Measurements from ENCODE around the gene CRHR1.
A peak's percentile ranks its signal among the peaks of the same experiment; 100 is the strongest.

The CRHR1 gene

DNA sequence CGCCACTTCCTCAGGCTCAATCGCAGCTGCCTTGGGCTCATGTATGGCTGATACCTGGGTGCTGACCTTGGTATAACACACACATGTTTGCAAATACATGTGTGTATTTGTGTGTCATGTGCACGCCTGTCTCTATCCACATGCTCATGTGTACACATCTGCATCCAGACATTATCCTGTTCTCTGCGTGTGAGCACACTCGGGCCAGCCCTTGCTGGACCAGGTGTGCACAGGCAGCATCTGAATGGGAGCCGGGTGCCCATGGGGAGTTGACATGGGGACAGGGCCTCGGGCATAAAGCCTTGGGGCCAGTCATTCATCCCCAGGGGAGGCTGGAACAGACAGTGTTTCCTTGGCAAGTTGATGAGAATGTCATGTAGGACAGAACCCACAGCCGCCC is 29.1 kb upstream of the CRHR1 start:
- DNase-seq, result no peak
- no peak overlapping the region for H3K27ac ChIP-seq
- TF ChIP-seq, protein P1, sequence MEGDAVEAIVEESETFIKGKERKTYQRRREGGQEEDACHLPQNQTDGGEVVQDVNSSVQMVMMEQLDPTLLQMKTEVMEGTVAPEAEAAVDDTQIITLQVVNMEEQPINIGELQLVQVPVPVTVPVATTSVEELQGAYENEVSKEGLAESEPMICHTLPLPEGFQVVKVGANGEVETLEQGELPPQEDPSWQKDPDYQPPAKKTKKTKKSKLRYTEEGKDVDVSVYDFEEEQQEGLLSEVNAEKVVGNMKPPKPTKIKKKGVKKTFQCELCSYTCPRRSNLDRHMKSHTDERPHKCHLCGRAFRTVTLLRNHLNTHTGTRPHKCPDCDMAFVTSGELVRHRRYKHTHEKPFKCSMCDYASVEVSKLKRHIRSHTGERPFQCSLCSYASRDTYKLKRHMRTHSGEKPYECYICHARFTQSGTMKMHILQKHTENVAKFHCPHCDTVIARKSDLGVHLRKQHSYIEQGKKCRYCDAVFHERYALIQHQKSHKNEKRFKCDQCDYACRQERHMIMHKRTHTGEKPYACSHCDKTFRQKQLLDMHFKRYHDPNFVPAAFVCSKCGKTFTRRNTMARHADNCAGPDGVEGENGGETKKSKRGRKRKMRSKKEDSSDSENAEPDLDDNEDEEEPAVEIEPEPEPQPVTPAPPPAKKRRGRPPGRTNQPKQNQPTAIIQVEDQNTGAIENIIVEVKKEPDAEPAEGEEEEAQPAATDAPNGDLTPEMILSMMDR (IDR thresholded peaks at IDR 0.05; ENCODE audit: low read depth, low read length), result no peak
- H3K36me3 ChIP-seq, result no peaks in the 10 kb centered on the region
- no peaks in the 10 kb centered on the region for H3K9me3 ChIP-seq (ENCODE audit: severe bottlenecking)
- H3K27me3 ChIP-seq (ENCODE audit: insufficient read depth, low read depth, severe bottlenecking), result no peaks in the 10 kb centered on the region
- H3K4me3 ChIP-seq (ENCODE audit: low read depth, low read length), result no peak overlapping the region

DNA sequence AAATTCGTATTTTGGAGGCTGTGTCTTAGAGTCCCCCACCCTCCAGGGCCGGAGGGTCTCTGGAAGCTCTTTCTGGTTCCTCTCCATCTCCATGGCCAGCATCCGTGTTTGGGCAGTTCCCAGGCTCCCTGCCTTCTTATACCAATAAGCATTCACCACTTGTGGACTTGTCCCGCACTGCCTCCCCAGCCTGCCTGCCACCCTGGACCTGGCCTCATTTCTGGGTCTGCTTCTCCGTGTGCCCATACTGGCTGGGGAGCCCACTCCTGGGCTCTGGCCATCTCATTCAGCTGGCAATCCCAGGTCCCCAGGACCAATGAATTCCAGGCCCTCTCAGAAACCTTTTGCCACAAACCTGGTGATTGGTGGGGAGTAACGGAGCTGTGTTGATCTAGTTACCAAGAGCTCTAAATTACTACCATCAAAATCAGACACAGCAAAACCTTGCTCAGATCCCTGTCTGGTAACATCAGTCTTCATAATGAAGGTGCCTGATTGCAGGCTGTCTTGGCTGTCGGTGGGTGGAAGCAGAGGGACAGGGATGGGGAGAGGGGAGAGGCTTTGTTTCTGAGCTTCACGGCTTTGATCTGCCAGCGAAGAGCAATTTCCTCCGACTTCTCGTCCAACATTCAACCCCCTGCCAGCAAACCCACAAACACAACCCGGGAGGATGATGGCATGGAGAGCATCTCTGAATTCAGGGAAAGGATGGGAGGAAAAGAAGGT is 27.7 kb upstream of the CRHR1 start:
- H3K4me3 ChIP-seq (ENCODE audit: low read depth, low read length), result no peak overlapping the region
- H3K36me3 ChIP-seq, result no peaks in the 10 kb centered on the region
- H3K27me3 ChIP-seq (ENCODE audit: insufficient read depth, low read depth, severe bottlenecking), result no peaks in the 10 kb centered on the region
- peak; percentile 37 for DNase-seq
- no peaks in the 10 kb centered on the region for H3K9me3 ChIP-seq (ENCODE audit: severe bottlenecking)
- TF ChIP-seq, protein P1 (IDR thresholded peaks at IDR 0.05; ENCODE audit: low read depth, low read length), result peak; percentile 47
- H3K27ac ChIP-seq, result no peak overlapping the region

DNA sequence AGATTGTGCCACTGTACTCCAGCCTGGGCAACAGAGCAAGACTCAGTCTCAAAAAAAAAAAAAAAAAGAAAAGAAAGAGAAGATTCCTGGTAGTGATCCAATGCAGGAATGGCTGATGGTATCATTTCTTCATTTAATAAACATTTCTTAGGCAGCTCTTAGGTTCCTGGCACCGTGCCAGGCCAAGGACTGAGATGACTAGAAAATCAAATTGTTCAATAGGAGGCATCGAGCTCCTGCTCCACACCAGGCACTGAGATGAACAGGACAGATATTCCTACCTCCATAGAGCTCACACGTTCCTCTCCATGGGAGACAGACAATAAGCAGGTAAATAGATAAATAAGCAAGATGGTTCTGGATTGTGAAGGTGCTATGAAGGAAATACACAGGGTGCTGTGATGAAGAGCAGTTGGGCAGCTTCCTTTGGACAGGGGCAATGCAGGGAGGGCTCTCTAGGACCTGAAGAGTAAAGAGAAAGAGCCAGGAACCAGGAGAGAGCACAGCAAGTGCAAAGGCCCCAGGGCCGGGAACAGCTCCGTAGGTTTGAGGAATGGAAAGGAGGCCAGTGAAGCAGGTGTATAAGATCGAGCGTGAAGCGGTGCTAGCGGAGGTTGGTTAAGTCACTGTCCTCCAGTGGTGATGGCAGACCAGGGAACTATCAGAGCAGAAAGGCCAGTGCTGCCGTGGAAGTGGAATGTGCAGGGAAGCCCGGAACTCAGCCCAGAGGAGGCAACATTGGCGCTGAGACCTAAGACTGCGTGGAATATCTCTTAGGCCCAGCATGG is 26.5 kb upstream of the CRHR1 start:
- Histone ChIP-seq H3K27me3 (ENCODE audit: insufficient read depth, low read depth, severe bottlenecking) (no peaks in the 10 kb centered on the region), H3K4me3 (ENCODE audit: low read depth, low read length) (no peak overlapping the region), H3K9me3 (ENCODE audit: severe bottlenecking) (no peaks in the 10 kb centered on the region), H3K36me3 (no peaks in the 10 kb centered on the region), H3K27ac (no peak overlapping the region)
- no peak for DNase-seq
- TF ChIP-seq, protein P1 (IDR thresholded peaks at IDR 0.05; ENCODE audit: low read depth, low read length), result no peak

DNA sequence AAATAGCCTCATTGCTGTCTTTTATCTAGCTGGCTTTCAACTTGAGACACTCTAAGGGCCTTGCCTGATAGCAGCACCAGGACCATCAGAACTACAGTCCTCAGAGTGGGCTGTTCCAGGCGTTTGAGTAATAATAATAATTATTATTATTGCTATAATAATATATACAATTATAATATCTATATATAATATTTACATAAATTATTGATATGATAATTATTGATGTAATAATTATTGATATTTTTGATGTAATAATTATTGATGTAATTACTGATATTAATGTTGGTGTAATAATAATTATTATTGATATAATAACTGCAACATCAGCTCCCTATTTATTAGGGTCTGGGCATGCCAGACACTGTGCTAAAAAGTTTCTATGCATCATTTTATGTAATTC is 25.6 kb upstream of the CRHR1 start:
- Histone ChIP-seq H3K9me3 (ENCODE audit: severe bottlenecking) (no peaks in the 10 kb centered on the region), H3K27ac (no peak overlapping the region), H3K36me3 (no peaks in the 10 kb centered on the region), H3K4me3 (ENCODE audit: low read depth, low read length) (no peak overlapping the region), H3K27me3 (ENCODE audit: insufficient read depth, low read depth, severe bottlenecking) (no peaks in the 10 kb centered on the region)
- no peak for DNase-seq
- TF ChIP-seq, protein P1 (IDR thresholded peaks at IDR 0.05; ENCODE audit: low read depth, low read length), result no peak

DNA sequence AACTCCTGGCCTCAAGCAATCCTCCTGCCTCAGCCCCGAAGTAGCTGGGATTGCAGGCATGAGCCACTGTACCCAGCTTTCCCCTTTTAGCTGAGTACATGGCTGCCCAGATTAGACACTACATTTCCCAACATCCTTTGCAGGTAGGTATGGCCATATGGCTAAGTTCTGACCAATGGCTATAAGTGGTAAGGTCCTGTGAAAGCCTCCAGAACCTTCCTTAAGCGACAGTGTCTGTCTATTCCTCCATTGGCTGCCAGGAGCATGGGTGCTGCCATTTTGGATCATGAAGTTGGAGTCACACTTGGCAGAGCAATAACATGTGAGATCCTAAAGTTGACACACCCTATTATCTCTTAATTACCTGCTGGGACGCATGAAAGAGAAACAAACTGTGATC is 24.4 kb upstream of the CRHR1 start:
- no peaks in the 10 kb centered on the region for H3K9me3 ChIP-seq (ENCODE audit: severe bottlenecking)
- H3K27me3 ChIP-seq (ENCODE audit: insufficient read depth, low read depth, severe bottlenecking), result no peaks in the 10 kb centered on the region
- TF ChIP-seq, protein P1 (IDR thresholded peaks at IDR 0.05; ENCODE audit: low read depth, low read length), result no peak
- no peak overlapping the region for H3K4me3 ChIP-seq (ENCODE audit: low read depth, low read length)
- no peaks in the 10 kb centered on the region for H3K36me3 ChIP-seq
- no peak for DNase-seq
- no peak overlapping the region for H3K27ac ChIP-seq
